ENCODE measurements around the gene LIPK.
"Not testable (repeated sequence)": the region's sequence is repeated elsewhere in the genome, so short reads cannot be mapped to it uniquely, and the experiment has no call there.

Gene LIPK

DNA sequence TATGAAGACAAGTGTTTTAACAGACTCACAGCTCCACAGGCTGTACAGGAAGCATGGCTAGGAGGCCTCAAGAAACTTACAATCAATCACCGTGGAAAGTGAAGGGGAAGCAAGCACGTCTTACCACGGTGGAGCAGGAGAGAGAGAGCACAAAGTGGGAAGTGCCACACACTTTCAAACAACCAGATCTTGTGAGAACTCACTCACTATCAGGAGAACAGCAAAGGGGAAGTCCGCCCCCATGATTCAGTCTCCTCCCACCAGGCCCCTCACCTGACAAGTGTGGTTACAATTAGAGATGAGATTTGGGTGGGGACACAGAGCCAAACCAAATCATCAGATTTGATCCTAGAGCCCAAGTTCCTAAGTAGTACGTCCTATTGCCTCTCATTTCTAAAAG, 35.9 kb downstream of the LIPK start:
- H2BK120ac ChIP-seq (ENCODE audit: low read depth, low read length); H3K9me3 ChIP-seq (replicated peaks in 1 of 2; ENCODE audit: control insufficient read depth in 2 of 2, insufficient read depth in 1 of 2, low read depth in 1 of 2, low read length in 2 of 2); H3K18ac ChIP-seq (ENCODE audit: low read length); H3K9ac ChIP-seq (ENCODE audit: low read depth, low read length, poor library complexity); H3K4me3 ChIP-seq (ENCODE audit: low read length in 2 of 2); DNase-seq (ENCODE audit: low spot score); H3K4ac ChIP-seq (ENCODE audit: low read length); H3K27me3 ChIP-seq (ENCODE audit: control insufficient read depth in 3 of 3, insufficient read depth in 3 of 3, low read depth in 1 of 3, low read length in 3 of 3); H3K27ac ChIP-seq (replicated peaks; ENCODE audit: low read length); H4K8ac ChIP-seq (ENCODE audit: low read depth, low read length); H3K14ac ChIP-seq (ENCODE audit: low read length); H2BK12ac ChIP-seq (ENCODE audit: low read length); H4K91ac ChIP-seq (ENCODE audit: low read depth, low read length, poor library complexity); H3K79me1 ChIP-seq (ENCODE audit: low read depth, low read length); H3K36me3 ChIP-seq (replicated peaks in 1 of 2; ENCODE audit: control insufficient read depth in 2 of 2, insufficient read depth in 2 of 2, low read length in 2 of 2); H3K23ac ChIP-seq (ENCODE audit: low read depth, low read length, poor library complexity); H2AFZ ChIP-seq (ENCODE audit: low read length); H2BK5ac ChIP-seq (ENCODE audit: low read length); H2BK15ac ChIP-seq (ENCODE audit: low read length); H3K4me2 ChIP-seq (ENCODE audit: insufficient read depth, low read length, poor library complexity, severe bottlenecking); H3K4me1 ChIP-seq (ENCODE audit: control insufficient read depth in 2 of 2, insufficient read depth in 1 of 2, low read depth in 1 of 2, low read length in 2 of 2); H2AK5ac ChIP-seq (ENCODE audit: low read depth, low read length): not testable (repeated sequence)
- no CpG with 5 or more reads among the region's 5 CpGs for WGBS, 2 donors (ENCODE audit: extremely low coverage in 2 of 2, insufficient read length in 2 of 2, insufficient replicate concordance in 1 of 2)

DNA sequence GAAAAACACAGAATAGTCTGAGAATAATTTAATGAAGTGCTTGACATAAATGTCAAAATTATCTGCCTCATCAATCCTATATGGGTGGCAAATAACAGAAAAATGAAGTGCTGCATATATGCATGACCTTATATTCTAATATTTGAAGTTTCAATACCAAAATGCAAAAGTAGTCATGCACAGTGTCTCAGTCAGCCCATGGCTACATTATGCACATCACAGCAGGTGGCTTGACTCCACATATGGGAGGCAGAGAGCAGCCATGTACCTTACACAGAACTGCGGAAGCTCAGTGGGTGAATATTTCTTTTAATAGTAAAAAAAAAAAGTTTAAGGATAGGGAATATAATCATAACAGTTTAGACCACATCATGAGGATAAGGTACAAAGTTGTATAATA, 36.4 kb downstream of the LIPK start:
- no CpG with 5 or more reads among the region's 1 CpG for WGBS, 2 donors (ENCODE audit: extremely low coverage in 2 of 2, insufficient read length in 2 of 2, insufficient replicate concordance in 1 of 2)
- Histone ChIP-seq H3K23ac (ENCODE audit: low read depth, low read length, poor library complexity) (no peak overlapping the region), H2BK15ac (ENCODE audit: low read length) (no peak overlapping the region), H2AK5ac (ENCODE audit: low read depth, low read length) (no peak overlapping the region), H3K4me1 (ENCODE audit: control insufficient read depth in 2 of 2, insufficient read depth in 1 of 2, low read depth in 1 of 2, low read length in 2 of 2) (no peaks in the 10 kb centered on the region), H3K27me3 (ENCODE audit: control insufficient read depth in 3 of 3, insufficient read depth in 3 of 3, low read depth in 1 of 3, low read length in 3 of 3) (no peaks in the 10 kb centered on the region), H3K4me3 (ENCODE audit: low read length in 2 of 2) (no peak overlapping the region), H4K91ac (ENCODE audit: low read depth, low read length, poor library complexity) (no peak overlapping the region), H2BK120ac (ENCODE audit: low read depth, low read length) (no peak overlapping the region), H3K14ac (ENCODE audit: low read length) (no peak overlapping the region), H4K8ac (ENCODE audit: low read depth, low read length) (no peak overlapping the region), H3K27ac (replicated peaks; ENCODE audit: low read length) (no peak overlapping the region), H3K4ac (ENCODE audit: low read length) (no peak overlapping the region), H3K36me3 (replicated peaks in 1 of 2; ENCODE audit: control insufficient read depth in 2 of 2, insufficient read depth in 2 of 2, low read length in 2 of 2) (no peaks in the 10 kb centered on the region), H3K4me2 (ENCODE audit: insufficient read depth, low read length, poor library complexity, severe bottlenecking) (no peak overlapping the region), H2BK5ac (ENCODE audit: low read length) (no peak overlapping the region), H3K9me3 (replicated peaks in 1 of 2; ENCODE audit: control insufficient read depth in 2 of 2, insufficient read depth in 1 of 2, low read depth in 1 of 2, low read length in 2 of 2) (peaks cover 0 to 2% of the 10 kb centered on the region in 2 donors), H3K79me1 (ENCODE audit: low read depth, low read length) (no peaks in the 10 kb centered on the region), H3K9ac (ENCODE audit: low read depth, low read length, poor library complexity) (no peak overlapping the region), H2AFZ (ENCODE audit: low read length) (no peak overlapping the region), H2BK12ac (ENCODE audit: low read length) (no peak overlapping the region), H3K18ac (ENCODE audit: low read length) (no peak overlapping the region)
- DNase-seq (ENCODE audit: low spot score) = no peak

GRCh38 chr10:88744002-88744401, 38.0 kb downstream of the LIPK start:
- no peaks in the 10 kb centered on the region for H3K36me3 ChIP-seq (replicated peaks in 1 of 2; ENCODE audit: control insufficient read depth in 2 of 2, insufficient read depth in 2 of 2, low read length in 2 of 2)
- H3K27me3 ChIP-seq (ENCODE audit: control insufficient read depth in 3 of 3, insufficient read depth in 3 of 3, low read depth in 1 of 3, low read length in 3 of 3) = no peaks in the 10 kb centered on the region
- H2AK5ac ChIP-seq (ENCODE audit: low read depth, low read length) = no peak overlapping the region
- no peak overlapping the region for H3K4me2 ChIP-seq (ENCODE audit: insufficient read depth, low read length, poor library complexity, severe bottlenecking)
- H2BK120ac ChIP-seq (ENCODE audit: low read depth, low read length) = no peak overlapping the region
- no peak overlapping the region for H2BK15ac ChIP-seq (ENCODE audit: low read length)
- H3K23ac ChIP-seq (ENCODE audit: low read depth, low read length, poor library complexity) = peak overlapping the region; percentile 25
- no peak overlapping the region for H3K14ac ChIP-seq (ENCODE audit: low read length)
- peak overlapping the region; percentile 12 for H4K91ac ChIP-seq (ENCODE audit: low read depth, low read length, poor library complexity)
- no peak overlapping the region for H3K9ac ChIP-seq (ENCODE audit: low read depth, low read length, poor library complexity)
- H4K8ac ChIP-seq (ENCODE audit: low read depth, low read length) = no peak overlapping the region
- peaks cover 0 to 2% of the 10 kb centered on the region in 2 donors for H3K9me3 ChIP-seq (replicated peaks in 1 of 2; ENCODE audit: control insufficient read depth in 2 of 2, insufficient read depth in 1 of 2, low read depth in 1 of 2, low read length in 2 of 2)
- no peak overlapping the region for H2AFZ ChIP-seq (ENCODE audit: low read length)
- no peak overlapping the region for H2BK12ac ChIP-seq (ENCODE audit: low read length)
- no peak overlapping the region for H3K18ac ChIP-seq (ENCODE audit: low read length)
- no peak overlapping the region for H3K27ac ChIP-seq (replicated peaks; ENCODE audit: low read length)
- H2BK5ac ChIP-seq (ENCODE audit: low read length) = no peak overlapping the region
- no peak overlapping the region for H3K4ac ChIP-seq (ENCODE audit: low read length)
- H3K4me3 ChIP-seq (ENCODE audit: low read length in 2 of 2) = no peak overlapping the region
- H3K4me1 ChIP-seq (ENCODE audit: control insufficient read depth in 2 of 2, insufficient read depth in 1 of 2, low read depth in 1 of 2, low read length in 2 of 2) = no peaks in the 10 kb centered on the region
- no peaks in the 10 kb centered on the region for H3K79me1 ChIP-seq (ENCODE audit: low read depth, low read length)
- DNase-seq (ENCODE audit: low spot score) = no peak
- no CpG with 5 or more reads among the region's 5 CpGs for WGBS, 2 donors (ENCODE audit: extremely low coverage in 2 of 2, insufficient read length in 2 of 2, insufficient replicate concordance in 1 of 2)

- H3K27ac ChIP-seq (replicated peaks; ENCODE audit: low read length) = no peak overlapping the region
- no peak overlapping the region for H3K9ac ChIP-seq (ENCODE audit: low read depth, low read length, poor library complexity)
- no peak overlapping the region for H2BK12ac ChIP-seq (ENCODE audit: low read length)
- DNase-seq (ENCODE audit: low spot score) = no peak
- no peak overlapping the region for H3K18ac ChIP-seq (ENCODE audit: low read length)
- H3K23ac ChIP-seq (ENCODE audit: low read depth, low read length, poor library complexity) = no peak overlapping the region
- H3K4me2 ChIP-seq (ENCODE audit: insufficient read depth, low read length, poor library complexity, severe bottlenecking) = no peak overlapping the region
- no peaks in the 10 kb centered on the region for H3K79me1 ChIP-seq (ENCODE audit: low read depth, low read length)
- no peaks in the 10 kb centered on the region for H3K36me3 ChIP-seq (replicated peaks in 1 of 2; ENCODE audit: control insufficient read depth in 2 of 2, insufficient read depth in 2 of 2, low read length in 2 of 2)
- H3K27me3 ChIP-seq (ENCODE audit: control insufficient read depth in 3 of 3, insufficient read depth in 3 of 3, low read depth in 1 of 3, low read length in 3 of 3) = no peaks in the 10 kb centered on the region
- WGBS, 2 donors (ENCODE audit: extremely low coverage in 2 of 2, insufficient read length in 2 of 2, insufficient replicate concordance in 1 of 2) = no CpG with 5 or more reads among the region's 1 CpG
- H3K4me1 ChIP-seq (ENCODE audit: control insufficient read depth in 2 of 2, insufficient read depth in 1 of 2, low read depth in 1 of 2, low read length in 2 of 2) = no peaks in the 10 kb centered on the region
- no peak overlapping the region for H2BK15ac ChIP-seq (ENCODE audit: low read length)
- no peak overlapping the region for H3K4me3 ChIP-seq (ENCODE audit: low read length in 2 of 2)
- no peak overlapping the region for H2AFZ ChIP-seq (ENCODE audit: low read length)
- H3K14ac ChIP-seq (ENCODE audit: low read length) = no peak overlapping the region
- no peak overlapping the region for H3K4ac ChIP-seq (ENCODE audit: low read length)
- H2BK5ac ChIP-seq (ENCODE audit: low read length) = no peak overlapping the region
- H4K8ac ChIP-seq (ENCODE audit: low read depth, low read length) = no peak overlapping the region
- no peak overlapping the region for H2AK5ac ChIP-seq (ENCODE audit: low read depth, low read length)
- H3K9me3 ChIP-seq (replicated peaks in 1 of 2; ENCODE audit: control insufficient read depth in 2 of 2, insufficient read depth in 1 of 2, low read depth in 1 of 2, low read length in 2 of 2) = peaks cover 0 to 2% of the 10 kb centered on the region in 2 donors
- no peak overlapping the region for H2BK120ac ChIP-seq (ENCODE audit: low read depth, low read length)
- H4K91ac ChIP-seq (ENCODE audit: low read depth, low read length, poor library complexity) = no peak overlapping the region
Measured at GRCh38 chr10:88745633-88746032, 39.6 kb downstream of the LIPK start.
